22Rv1 (cell line): ENCODE results near the gene DIP2A.

Experiments used
- CTCF ChIP-seq: fragments of 450-650 bp; IDR thresholded peaks from 2 replicates; pipeline ENCODE4 v1.5.1; 2017; ENCODE audit warnings: mild to moderate bottlenecking
- ZFX ChIP-seq: fragments of 450-650 bp; IDR thresholded peaks from 2 replicates; pipeline ENCODE4 v1.6.1; 2017; ENCODE audit warnings: antibody characterized with exemption, borderline replicate concordance

GRCh38 chr21:46610018-46610701 is 151.5 kb downstream of the DIP2A start:
- no peak for TF ChIP-seq CTCF
- TF ChIP-seq ZFX = no peak
